Lower lobe of right lung (tissue), 2 donors: ENCODE measurements around the gene PGBD5. TPM values are rescaled to one million over a fixed set of nuclear protein-coding genes. Genes with fewer than 3 reads are reported as not detected.

Experiments
- ATAC-seq, 2 donors: fragments of 200-7000 bp; cut with Tn5 transposase; one replicate each; pipeline ENCODE4 v1.9.1; 2020 to 2022; ENCODE audit warnings: mild to moderate bottlenecking in 2 of 2, moderate library complexity in 2 of 2
- DNase-seq: peaks from one replicate; pipeline ENCODE4 v3.0.0-alpha.2; 2020
- H3K27ac ChIP-seq: fragments of 200-600 bp; one replicate; pipeline ENCODE4 v1.8.0; 2022
- H3K27me3 ChIP-seq: fragments of 200-600 bp; one replicate; pipeline ENCODE4 v1.8.0; 2022; ENCODE audit warnings: low read depth
- H3K36me3 ChIP-seq: fragments of 200-600 bp; one replicate; pipeline ENCODE4 v1.8.0; 2022; ENCODE audit warnings: mild to moderate bottlenecking
- H3K4me1 ChIP-seq: fragments of 200-600 bp; one replicate; pipeline ENCODE4 v1.8.0; 2022
- H3K4me3 ChIP-seq: fragments of 200-600 bp; one replicate; pipeline ENCODE4 v1.8.0; 2022; ENCODE audit warnings: mild to moderate bottlenecking
- H3K9me3 ChIP-seq: fragments of 200-600 bp; one replicate; pipeline ENCODE4 v1.8.0; 2022
- intact Hi-C: fragments of 100-400 bp; cut with DNase I; formaldehyde crosslinking; loops from one replicate; pipeline ENCODE4 v1.11.0; 2022
- total RNA-seq: library from RNA; stranded (reverse); fragmentation: NEBNext Ultra II Directional; extraction: Animal tissue kit (Norgen Biotek cat#: 25700); gene quantifications from one replicate; pipeline ENCODE4 v1.2.1, GENCODE V29; 2021
- TF ChIP-seq, protein P1 (sequence below): fragments of 200-600 bp; IDR thresholded peaks from one replicate; pipeline ENCODE4 v1.8.0; 2022; ENCODE audit warnings: antibody characterized with exemption, mild to moderate bottlenecking
- donor health status: DM: no; HTN: yes; CAD: no; lungs with severe emphysema.

Gene PGBD5
- total RNA-seq, 1 donor from 2014 or later: 2.3 TPM

DNA sequence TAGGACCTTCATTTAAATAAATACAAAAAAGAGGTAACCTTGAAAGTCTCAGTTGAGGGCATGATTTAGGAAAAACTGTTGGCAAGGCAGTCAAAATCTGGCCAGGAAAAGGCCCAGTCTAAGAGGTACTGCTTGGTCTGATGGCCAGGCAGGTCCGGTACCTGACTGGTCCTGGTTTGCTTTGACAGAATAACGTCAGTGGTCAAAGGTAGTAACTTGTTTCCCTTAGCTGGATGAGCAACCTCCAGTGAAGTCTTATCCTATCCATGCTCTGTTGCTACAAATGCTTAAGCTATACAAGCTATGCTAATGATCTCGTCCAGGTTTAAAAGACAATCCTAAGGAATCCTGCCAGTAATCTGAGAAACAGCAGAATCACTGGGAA is 85.0 kb downstream of the PGBD5 start:
- H3K4me1 ChIP-seq: no peaks in the 10 kb centered on the region
- no peaks in the 10 kb centered on the region for H3K36me3 ChIP-seq
- ATAC-seq (no peak), DNase-seq (no peak)
- TF ChIP-seq, protein P1, sequence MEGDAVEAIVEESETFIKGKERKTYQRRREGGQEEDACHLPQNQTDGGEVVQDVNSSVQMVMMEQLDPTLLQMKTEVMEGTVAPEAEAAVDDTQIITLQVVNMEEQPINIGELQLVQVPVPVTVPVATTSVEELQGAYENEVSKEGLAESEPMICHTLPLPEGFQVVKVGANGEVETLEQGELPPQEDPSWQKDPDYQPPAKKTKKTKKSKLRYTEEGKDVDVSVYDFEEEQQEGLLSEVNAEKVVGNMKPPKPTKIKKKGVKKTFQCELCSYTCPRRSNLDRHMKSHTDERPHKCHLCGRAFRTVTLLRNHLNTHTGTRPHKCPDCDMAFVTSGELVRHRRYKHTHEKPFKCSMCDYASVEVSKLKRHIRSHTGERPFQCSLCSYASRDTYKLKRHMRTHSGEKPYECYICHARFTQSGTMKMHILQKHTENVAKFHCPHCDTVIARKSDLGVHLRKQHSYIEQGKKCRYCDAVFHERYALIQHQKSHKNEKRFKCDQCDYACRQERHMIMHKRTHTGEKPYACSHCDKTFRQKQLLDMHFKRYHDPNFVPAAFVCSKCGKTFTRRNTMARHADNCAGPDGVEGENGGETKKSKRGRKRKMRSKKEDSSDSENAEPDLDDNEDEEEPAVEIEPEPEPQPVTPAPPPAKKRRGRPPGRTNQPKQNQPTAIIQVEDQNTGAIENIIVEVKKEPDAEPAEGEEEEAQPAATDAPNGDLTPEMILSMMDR: no peak
- H3K27ac ChIP-seq: no peak overlapping the region
- H3K27me3 ChIP-seq: no peaks in the 10 kb centered on the region
- H3K4me3 ChIP-seq: no peak overlapping the region
- no peaks in the 10 kb centered on the region for H3K9me3 ChIP-seq
- intact Hi-C loops: no loop called here

GRCh38 chr1:230340526-230341161 is 85.5 kb downstream of the PGBD5 start:
- Histone ChIP-seq H3K4me3 (no peak overlapping the region), H3K27me3 (no peaks in the 10 kb centered on the region), H3K4me1 (no peaks in the 10 kb centered on the region), H3K36me3 (no peaks in the 10 kb centered on the region), H3K9me3 (no peaks in the 10 kb centered on the region), H3K27ac (no peak overlapping the region)
- ATAC-seq (no peak), DNase-seq (no peak)
- intact Hi-C loops: no loop called here
- TF ChIP-seq, protein P1: no peak

- intact Hi-C loops: no loop called here
- Histone ChIP-seq H3K4me1 (no peaks in the 10 kb centered on the region), H3K27me3 (no peaks in the 10 kb centered on the region), H3K36me3 (no peaks in the 10 kb centered on the region), H3K4me3 (no peak overlapping the region), H3K27ac (no peak overlapping the region), H3K9me3 (no peaks in the 10 kb centered on the region)
- ATAC-seq: no peak
- DNase-seq: no peak
- TF ChIP-seq, protein P1: no peak
Measured at GRCh38 chr1:230339033-230339432, 87.1 kb downstream of the PGBD5 start.

DNA sequence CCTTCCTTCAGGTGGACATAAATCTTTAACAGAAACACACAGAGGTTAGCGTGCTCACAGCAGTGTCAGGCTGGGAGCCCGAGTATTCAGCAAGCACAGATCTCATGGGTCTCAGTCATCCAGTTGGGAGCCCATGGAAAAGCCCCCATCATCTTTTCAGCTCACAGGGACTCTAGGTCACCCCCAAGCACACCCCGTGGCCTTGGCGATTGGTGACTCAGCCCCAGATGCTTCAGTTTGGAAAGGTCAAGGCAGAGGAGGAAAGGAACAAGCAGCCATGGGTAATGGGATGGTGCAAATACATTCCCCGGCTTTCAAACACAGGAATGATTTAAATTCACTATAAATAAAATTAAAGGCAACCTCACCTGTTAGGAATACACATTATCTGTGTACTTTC is 88.9 kb downstream of the PGBD5 start:
- Histone ChIP-seq H3K27ac (no peak overlapping the region), H3K27me3 (no peaks in the 10 kb centered on the region), H3K4me3 (no peak overlapping the region), H3K4me1 (no peaks in the 10 kb centered on the region), H3K36me3 (no peaks in the 10 kb centered on the region), H3K9me3 (no peaks in the 10 kb centered on the region)
- TF ChIP-seq, protein P1: no peak
- DNase-seq: no peak
- intact Hi-C loops: no loop called here
- no peak for ATAC-seq

DNA sequence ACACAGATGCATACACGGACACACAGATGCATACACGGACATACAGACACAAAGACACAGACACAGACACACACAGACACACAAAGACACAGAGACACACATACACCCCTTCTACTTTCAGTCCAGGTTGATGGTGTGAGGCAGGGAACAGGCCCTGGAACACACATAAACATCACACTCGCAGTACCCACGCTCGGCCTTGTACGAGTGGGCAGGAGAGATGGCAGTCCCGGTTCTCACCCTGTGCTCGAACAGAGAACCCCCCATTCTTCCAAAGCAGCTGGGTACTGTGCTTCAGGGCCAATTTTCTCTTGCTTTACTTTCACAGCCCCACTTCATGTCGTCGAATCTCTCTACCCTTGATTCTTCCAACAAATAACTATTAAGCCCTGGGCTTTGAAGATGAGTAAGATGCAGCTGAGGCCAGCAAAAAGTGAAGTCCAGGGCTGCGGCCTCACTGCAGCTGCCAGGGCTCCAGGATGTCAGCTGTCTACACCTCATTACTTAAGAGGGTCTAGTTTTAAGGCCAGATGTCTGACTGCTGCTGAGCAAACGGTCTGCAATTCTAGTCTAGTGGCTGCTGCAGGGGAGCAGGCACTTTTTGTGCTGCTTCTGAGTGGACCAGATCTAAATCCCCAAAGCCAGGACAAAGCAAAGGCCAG is 90.1 kb downstream of the PGBD5 start:
- intact Hi-C loops: no loop called here
- H3K27ac ChIP-seq: no peak overlapping the region
- no peaks in the 10 kb centered on the region for H3K27me3 ChIP-seq
- TF ChIP-seq, protein P1: no peak
- H3K9me3 ChIP-seq: no peaks in the 10 kb centered on the region
- no peak for DNase-seq
- no peaks in the 10 kb centered on the region for H3K36me3 ChIP-seq
- H3K4me1 ChIP-seq: no peaks in the 10 kb centered on the region
- no peak for ATAC-seq
- H3K4me3 ChIP-seq: no peak overlapping the region
